Measurements from ENCODE around the gene SIN3A.
"Not testable (repeated sequence)": the region's sequence is repeated elsewhere in the genome, so short reads cannot be mapped to it uniquely, and the experiment has no call there.

SIN3A gene

DNA sequence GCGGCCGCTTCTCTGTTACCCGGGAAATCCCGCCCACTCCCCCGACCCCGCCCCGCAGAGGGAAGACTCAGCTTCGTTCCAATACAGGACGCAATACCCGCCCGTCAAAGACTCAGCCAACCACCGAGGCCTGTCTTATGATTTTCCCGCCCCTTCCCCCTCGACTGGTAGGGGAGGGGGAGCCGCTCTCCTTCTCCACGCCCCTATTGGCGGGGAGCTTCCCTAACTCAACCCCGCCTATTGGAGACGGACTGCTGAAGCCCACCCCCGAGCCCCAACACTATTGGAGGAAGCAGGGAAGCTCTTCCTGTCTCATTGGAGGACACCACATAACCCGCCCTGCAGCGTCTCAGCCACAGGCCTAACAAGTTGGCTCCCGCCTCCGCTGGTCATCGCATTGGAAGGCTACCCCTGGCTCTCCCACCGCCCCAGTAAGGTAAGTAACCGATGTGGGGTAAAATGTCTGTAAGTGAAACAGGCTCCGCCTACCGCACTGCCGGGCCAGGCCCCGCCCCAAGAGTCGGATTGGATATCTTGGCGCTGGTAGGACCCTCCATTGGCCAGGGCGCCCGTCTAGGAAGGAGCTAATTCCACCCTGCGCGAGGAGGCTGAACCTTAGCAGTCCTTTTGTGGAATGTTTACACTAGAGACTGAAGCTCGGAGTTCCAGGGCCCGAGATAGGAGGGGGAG, at the start of gene SIN3A:
Gene SIN3A, minus strand, starts transcription at position 17 of the 690 bp plus-strand sequence. CDS start 21,315 bp downstream, outside the sequence.
- peak; percentile 99 for DNase-seq (ENCODE audit: low read depth in 2 of 2)

DNA sequence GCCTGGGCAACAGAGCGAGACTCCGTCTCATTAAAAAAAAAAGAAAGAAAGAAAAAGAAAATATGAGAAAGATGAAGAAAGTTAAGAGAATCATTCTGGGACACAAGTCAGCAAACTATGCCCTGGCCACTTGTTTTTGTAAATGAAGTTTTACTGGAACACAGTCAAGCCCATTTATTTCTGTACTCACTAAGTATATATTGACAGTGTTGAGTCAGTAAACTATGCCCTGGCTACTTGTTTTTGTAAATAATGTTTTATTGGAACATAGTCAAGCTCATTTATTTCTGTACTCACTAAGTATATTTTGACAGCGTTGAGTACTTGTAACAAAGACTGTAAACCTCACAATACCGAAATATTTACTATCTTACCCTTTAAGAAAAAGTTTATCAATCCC, 42.2 kb upstream of the SIN3A start:
- no peak for DNase-seq (ENCODE audit: low read depth in 2 of 2)

DNA sequence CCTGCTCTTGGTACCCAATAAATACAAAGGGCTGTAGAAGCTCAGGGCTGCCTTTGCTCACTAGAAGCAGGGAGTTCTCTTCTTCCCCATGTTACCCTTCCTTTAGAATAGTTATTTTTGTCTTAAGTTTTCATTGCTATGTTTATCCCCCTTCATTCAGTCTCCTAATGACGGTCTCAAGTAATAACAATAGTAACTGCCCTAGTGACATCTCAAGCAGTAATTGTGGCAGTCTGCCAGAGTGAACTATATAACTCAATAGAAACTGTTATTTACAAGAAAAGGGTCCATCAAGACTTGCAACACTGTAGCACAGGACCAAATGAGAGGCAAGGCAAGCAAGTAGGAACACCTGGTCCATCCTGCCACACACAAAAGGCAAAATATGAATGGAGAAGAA, 32.5 kb upstream of the SIN3A start:
- DNase-seq (ENCODE audit: low read depth in 2 of 2): no peak

DNA sequence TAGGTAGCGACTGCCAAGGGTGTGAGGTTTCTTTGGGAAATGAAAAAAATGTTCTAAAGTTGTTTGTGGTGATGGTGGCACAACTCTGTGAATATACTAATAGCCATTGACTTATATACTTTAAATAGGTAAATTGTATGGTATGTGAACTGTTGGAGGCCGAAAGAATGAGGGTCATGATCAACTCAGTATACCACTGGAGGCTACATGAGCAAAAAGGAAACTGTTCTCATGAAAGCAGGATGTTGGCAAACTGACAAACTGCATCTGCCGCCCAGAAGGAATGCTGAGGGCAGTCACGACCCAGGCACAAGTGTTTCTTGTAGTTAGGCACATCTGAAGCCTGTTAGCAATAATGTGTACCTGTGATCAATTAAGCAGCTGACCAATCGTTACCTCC, 32.1 kb upstream of the SIN3A start:
- not testable (repeated sequence) for DNase-seq (ENCODE audit: low read depth in 2 of 2)

DNA sequence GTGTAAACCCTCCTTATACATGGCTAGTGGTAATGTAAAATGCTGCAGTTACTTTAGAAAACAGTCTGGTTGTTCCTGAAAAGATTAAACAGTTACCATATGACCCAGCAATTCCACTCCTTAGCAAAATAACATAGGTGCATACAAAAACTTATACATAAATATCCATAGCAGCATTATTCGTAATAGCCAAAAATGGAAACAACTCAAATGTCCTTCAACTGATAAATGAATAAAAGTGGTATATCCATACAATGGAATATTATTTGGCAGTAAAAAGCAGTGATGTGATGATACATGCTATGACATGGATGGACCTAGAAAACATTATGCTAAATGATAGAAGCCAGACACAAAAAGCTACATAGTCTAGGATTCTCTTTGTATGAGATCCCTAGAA, 31.6 kb upstream of the SIN3A start:
- no peak for DNase-seq (ENCODE audit: low read depth in 2 of 2)

DNA sequence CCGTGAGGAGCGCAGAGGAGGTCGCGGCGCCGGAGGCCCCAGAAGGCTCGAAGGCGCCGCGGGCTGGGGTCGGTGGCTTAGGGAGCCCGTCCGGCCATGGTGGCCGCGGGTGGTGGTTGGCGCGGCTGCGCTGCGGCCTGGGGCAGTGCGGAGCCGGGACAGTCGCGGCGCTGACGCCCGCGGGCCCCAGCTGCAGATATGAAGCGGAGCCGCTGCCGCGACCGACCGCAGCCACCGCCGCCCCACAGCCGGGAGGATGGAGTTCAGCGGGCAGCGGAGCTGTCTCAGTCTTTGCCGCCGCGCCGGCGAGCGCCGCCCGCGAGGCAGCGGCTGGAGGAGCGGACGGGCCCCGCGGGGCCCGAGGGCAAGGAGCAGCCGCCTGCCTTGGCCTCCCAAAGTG, 29.0 kb upstream of the SIN3A start:
- DNase-seq (ENCODE audit: low read depth in 2 of 2): not testable (repeated sequence)

DNA sequence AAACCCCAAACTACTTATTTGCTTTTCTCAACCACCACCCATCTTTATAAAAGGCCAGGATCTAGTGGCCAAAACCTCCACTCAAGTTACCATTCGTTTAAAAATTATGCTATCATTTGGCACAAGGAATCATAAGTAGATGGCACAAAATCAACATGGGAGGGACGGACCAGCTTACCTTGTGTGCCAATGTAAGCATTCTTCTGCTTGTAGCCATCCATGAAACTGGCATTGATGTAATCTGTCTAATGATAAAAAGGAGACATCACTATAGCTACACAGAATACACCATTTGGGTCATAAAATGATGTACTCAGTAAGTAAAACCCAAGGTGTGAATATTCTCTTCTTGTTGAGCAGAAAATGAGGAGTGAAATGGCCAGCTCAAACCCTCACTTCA, 28.2 kb upstream of the SIN3A start:
- no peak for DNase-seq (ENCODE audit: low read depth in 2 of 2)

DNA sequence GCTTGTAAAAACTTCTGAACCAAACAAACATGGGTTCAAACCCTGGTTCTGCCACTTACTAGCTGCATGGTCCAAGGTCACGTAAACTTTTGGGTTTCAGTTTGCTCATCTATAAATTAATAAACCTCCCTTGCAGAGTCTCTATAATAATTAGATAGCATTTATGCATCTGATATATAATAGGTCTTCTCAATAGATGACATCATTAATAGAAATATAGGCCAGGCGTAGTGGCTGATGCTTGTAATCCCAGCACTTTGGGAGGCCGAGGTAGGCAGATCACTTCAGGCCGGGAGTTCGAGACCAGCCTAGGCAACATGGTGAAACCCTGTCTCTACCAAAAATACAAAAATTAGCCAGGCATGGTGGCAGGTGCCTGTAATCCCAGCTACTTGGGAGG, 25.6 kb upstream of the SIN3A start:
- not testable (repeated sequence) for DNase-seq (ENCODE audit: low read depth in 2 of 2)

DNA sequence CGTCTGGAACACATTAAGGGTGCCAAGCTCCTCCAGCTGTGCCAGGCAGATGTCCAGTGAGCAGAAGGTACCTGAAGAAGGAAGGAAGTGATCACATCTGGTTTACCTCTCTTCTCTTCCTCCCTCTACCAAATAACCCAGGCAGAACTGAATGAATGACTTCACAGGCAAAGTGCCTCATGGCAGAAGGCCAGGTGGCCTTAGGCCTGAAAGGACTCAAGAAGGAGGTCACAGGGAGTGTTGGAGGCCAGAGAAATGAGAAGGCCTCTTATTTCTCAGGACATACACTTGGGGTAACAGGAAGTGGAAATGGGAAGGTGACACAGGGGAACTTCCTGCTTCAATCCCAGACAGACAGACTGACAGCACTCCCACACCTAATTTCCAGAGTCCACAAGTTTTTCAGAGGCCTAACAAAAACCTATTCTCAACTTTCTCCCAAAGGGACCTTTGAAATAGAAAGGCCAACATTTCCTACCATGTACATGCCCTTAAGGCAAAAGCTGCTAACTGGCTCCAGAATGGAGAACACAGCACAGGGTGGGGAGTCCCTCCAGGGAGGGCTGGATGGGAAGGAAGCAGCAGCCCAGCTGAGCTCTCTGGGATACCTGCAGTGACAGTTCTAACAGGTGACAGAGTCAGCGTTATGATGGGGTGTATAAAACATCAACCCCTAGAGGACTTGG, 17.6 kb upstream of the SIN3A start:
- DNase-seq (ENCODE audit: low read depth in 2 of 2): no peak

DNA sequence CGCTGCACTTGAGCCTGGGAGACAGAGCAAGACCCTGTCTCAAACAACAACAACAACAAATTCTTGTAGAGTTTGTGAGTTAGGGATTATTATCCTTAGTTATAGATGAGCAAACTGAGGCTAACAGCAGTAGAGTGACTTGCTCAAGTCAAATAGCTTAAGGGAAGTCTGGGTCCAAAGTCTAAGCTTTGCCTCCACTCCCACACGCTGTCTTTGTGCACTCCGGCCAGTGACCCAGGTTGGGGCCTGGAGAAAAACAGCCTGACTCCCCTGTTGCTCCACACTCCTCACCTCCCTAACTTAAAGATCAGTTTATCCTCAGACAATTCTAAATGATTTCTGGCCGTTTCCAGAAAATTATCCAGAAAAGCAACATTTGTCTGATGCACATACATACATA, 9.2 kb upstream of the SIN3A start:
- DNase-seq (ENCODE audit: low read depth in 2 of 2): no peak

DNA sequence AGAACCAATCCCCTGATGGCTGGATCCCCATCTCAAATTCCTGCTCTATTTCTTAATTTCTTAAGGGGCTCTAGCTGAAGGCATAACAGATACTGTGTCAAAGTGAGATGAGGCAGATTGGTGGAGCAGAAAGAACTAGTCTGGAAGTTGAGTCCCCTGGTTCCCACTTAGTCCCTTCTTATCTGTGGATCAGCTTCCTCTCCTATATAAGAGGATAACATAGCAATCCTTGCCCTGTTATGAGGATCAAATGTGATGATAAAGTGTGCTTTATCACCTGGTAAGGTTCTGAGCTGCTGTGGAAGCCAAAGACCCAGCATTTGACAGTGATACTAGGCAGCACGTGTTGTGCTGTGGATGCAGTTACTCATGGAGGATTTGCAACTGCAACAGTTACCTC, 8.1 kb upstream of the SIN3A start:
- DNase-seq (ENCODE audit: low read depth in 2 of 2): no peak

DNA sequence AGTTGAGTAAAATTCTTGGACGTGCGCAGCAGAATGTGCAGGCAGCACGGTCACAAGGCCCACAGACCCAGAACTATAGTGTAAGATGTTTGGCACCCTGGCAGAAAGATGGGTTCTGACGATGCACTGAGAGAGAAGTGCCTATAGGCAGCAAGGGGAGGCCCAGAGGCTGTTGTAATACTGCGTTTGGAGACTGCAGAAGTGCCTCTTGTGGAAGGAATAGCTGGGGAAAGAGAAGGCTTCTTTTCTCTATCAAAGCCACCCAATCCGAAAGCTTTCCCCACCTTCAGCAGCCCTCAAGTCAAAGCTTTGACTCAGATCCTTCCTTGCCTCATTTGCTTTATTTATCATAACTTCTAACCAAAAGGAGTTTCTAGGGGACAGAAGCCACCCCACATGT, 5.2 kb upstream of the SIN3A start:
- DNase-seq (ENCODE audit: low read depth in 2 of 2): no peak

DNA sequence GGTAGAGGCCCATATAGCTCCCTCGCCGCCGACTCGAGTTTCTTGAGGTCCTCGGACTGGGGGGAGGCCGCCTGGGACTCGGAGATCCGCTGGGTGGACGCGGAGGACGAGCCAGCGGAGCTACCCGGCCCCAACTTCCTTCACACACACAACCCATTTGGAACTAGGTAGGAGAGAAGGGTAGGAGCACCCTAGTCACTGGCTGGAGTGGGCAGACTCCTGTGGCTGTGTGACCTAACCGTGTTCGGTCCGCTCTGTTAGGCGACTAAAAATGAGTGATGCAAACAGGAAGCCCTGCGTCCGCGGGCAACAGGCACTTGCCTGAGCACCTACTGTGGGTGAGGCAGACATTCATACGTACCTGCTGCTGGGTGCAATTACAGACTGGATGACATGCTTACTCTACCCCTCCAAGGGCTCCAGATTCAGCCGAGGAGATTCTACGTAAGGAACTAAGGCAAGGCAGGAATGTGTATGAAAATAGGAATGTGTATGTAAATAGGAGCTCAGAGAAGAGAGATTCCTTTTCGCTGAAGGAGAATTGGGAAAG, 4.6 kb upstream of the SIN3A start:
- peak in 1 of 2 donors; percentile 28 for DNase-seq (ENCODE audit: low read depth in 2 of 2)

DNA sequence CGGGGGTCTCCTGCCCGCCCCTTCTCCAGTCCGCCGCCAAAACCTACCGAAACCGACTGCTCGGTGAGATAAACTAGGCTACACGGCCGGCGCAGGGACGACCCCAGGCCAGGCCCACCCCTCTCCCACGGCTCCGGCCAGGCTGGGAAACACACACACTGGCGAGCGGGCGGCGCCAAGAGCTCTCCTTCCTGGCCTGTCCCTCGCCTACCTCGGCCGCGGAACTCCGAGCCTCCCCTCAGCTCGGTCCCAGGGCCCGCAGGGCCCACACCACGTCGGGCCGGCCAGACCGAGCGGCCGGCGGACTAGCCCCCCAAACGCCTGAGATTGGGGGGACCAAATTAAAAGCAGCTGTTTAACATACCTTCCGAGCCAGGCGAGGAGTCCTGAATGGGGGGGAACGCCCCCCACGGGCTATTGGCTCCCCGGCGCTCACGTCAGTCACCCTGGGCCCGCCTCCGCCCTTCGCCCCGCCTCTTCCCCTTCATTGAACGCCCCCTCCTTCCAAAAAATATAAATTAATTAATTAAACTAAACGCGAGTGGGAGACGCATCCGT, 4.0 kb upstream of the SIN3A start:
- DNase-seq (ENCODE audit: low read depth in 2 of 2): peak; percentile 86 to 87

DNA sequence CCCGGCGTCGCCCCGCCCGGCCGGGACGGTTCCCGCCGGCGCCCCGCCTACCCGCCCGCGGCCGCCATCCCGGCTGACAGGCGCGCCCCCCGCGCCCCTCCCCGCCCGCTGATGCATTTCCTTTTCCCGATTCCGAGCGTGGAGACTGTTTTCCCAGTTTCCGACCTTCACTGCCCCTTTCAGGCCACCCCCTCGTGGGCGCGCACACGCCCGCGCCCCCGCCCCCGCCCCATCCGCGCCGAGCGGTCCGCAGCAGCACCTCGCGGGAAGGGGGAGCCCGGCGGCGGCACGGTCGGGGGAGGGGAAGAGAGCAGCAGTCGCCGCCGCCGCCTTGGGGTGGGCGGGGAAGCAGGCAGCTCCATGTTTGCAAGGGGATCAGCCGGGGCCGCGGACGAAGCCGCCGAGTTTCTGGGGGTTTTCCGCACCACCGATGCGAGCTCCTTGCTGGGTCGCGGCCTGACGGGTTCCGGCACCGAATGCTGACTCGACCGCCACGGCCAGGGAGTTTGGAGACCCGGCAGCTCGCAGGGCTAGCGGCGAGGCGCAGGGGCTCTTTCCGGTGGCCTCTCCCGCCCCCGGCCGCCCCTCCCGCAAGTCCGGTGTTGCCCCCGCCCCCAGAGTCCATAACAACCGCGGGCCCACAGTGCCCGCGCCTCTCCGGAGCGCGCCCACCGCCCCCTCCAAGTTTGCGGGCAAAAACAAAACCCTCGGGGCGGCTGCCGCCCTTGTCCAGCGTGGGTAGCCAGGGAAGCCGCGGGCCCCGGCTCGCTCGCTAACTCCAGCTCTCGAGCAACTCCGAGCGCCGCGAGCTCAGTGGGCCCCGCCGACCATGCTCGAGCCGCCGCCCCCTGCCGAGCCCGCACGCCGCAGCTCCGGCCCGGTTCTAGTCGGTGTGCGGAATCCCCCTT, 3.2 kb upstream of the SIN3A start:
- DNase-seq (ENCODE audit: low read depth in 2 of 2): peak; percentile 69 to 76

DNA sequence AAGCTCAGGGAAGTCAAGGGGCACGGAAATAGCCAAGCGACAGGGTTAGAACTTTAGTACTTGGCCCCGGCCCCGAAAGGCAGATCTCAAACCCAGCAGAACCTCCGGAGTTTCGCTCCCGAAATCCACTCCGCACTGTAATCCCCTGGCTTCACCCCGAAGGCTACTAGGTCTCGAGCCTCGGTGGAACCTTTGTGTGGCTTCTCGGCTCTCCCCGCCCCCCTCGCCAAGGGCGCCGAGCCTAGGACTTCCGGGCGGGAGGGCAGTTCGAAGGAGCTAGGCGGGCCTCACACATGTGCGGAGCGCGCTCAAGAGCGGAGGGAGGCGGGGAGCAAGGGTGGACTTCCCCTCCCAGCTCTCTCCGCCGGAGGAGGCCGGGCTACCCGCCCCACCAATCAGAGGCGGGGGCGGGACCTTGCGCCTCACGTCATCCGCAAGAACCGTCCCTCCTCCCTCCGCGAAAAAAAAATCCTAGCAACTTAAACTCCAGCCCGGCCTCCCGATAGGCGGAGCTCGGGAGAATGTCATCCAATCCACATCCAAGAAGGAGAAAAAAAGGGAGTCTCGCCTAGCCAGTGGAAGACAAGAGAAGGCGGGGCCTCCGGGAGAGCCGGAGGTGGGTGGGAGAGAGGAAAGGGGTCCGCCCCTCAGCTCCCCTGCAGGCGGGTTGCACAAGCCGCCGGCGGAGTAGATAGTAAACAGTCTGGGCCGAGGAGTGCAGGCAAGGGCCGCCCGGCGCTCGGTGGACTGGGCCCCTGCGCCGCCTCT, 2.4 kb upstream of the SIN3A start:
- peak; percentile 92 for DNase-seq (ENCODE audit: low read depth in 2 of 2)

DNA sequence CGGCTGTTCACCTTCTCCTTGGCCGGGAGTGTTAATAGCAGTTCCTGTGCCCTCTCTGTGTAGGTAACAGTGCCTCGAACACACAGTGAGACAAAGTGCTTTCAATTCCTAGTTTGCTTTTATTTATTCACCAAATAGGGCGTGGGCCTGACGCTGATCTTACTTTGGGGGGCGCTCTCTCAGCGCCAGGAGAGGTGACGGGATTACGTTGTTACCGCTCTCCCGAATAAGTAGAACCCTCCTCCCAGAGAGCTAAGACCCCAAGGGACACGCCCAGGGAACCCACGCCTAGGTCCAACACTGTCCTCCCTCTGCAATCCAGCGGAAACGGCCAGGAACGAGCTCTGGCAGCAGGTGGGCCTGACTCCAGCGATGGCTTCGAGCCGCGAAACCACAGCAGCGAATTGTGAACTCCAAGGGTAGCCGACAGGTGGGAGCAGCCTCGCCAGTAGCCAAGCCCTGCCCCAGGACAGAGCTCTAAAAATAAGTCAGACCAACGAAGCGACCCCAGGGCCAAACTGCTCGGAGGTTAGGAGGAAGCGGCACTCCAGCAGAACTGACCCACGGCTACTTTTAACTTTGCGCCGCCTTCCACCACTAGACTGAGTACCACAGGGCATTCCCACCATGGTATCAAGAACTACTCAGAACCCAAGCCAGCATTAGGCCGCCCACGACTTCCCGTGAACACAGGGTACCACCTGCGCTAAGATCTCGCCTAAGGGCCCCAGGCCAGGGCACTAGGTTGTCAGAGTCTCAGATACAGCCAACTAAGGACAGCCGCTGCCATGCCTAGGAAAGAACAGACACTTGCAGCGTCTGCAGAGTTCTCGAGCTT, 1.6 kb upstream of the SIN3A start:
- DNase-seq (ENCODE audit: low read depth in 2 of 2): peak; percentile 58 to 68

DNA sequence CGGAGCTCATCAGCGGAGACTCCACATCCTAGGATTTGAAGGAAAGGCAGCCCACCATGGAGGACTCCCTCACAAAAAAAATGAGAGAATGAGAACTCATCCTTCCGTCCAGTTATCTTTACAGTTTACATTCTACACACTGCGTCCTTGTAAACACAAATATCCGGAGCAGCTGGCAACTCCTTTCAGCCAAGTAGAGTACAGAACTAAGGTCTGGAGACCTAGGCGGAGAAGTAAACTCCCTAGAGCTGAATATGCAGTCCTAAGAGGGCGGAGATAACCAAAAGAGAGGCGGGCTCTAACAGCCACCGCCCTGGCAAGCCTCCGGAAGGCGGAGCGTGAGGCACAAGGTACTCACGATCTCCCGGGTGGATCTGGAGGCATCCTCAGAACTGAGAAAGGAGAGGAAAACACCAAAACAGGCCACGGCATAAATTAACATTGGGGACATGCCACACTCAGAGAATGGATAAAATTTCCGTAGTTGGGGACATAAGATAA, 924 bp upstream of the SIN3A start:
- peak; percentile 57 to 59 for DNase-seq (ENCODE audit: low read depth in 2 of 2)

DNA sequence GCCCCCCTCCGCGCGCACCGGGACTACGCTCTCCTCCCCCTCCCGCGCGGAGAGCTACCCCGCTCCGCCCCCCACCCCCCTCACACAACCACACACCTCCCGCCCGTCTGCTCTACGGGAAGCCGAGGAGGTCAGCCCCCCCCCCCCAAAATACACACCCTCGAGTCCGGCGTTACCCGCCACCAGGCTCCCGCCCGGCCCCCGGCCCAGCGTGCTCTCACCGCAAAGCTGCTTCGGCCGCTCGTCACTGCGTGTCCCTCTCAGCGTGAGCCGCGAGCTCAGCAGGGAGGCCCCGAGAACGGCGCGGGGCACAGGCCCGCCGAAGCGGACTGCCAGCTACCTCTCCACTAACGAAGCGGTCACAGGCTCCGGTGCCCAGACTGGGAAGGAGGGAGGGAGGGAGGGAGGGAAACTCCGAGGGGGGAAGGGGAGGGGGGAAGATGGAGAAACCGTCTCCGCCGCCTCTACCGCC, 252 bp downstream of the SIN3A start:
- no peak for DNase-seq (ENCODE audit: low read depth in 2 of 2)
